CD4-positive, CD25-positive, alpha-beta regulatory T cell (primary cell): ENCODE results near the gene RYR3. TPM values are rescaled to one million over a fixed set of nuclear protein-coding genes. Genes with fewer than 3 reads are reported as not detected.

Experiments used
- ATAC-seq, 2 donors: fragments of 150-1000 bp; cut with Tn5 transposase; one replicate each; pipeline ENCODE4 v1.10.0; 2021; ENCODE audit warnings: low read depth in 2 of 2, moderate number of reproducible peaks in 2 of 2, moderate library complexity in 1 of 2
- DNase-seq, 3 donors: peaks; one replicate each; pipeline versions ENCODE4 v3.0.0 to v3.0.0-alpha.2; 2012 to 2022; ENCODE audit warnings: mixed read lengths in 1 of 3
- H3K27ac ChIP-seq: one replicate; pipeline ENCODE4 v1.7.0; 2013; ENCODE audit warnings: mild to moderate bottlenecking, low read length; ENCODE audit not compliant: insufficient read depth, poor library complexity, severe bottlenecking
- H3K27me3 ChIP-seq: one replicate; pipeline ENCODE4 v1.7.0; 2013; ENCODE audit warnings: low read length; ENCODE audit not compliant: control insufficient read depth, insufficient read depth
- H3K36me3 ChIP-seq: one replicate; pipeline ENCODE4 v1.7.0; 2013; ENCODE audit warnings: mild to moderate bottlenecking, low read length, moderate library complexity; ENCODE audit not compliant: control insufficient read depth, insufficient read depth
- H3K4me1 ChIP-seq: 2 replicates; pipeline ENCODE4 v1.7.0; 2013; ENCODE audit warnings: mild to moderate bottlenecking, low read length; ENCODE audit not compliant: insufficient read depth, control insufficient read depth, poor library complexity, severe bottlenecking
- H3K4me3 ChIP-seq: one replicate; pipeline ENCODE4 v1.7.0; 2013; ENCODE audit warnings: low read depth, mild to moderate bottlenecking, low read length, moderate library complexity
- H3K9me3 ChIP-seq, 2 experiments: 1 replicate in 1 of 2; 2 replicates in 1 of 2; pipeline ENCODE4 v1.7.0; 2013; ENCODE audit warnings: low read length in 2 of 2, mild to moderate bottlenecking in 1 of 2, moderate library complexity in 1 of 2; ENCODE audit not compliant: control insufficient read depth in 2 of 2
- H3K27ac Mint-ChIP-seq, 3 donors: one replicate each; pipeline ENCODE4 v1.8.0; 2020 to 2022; ENCODE audit warnings: mild to moderate bottlenecking in 3 of 3, mixed read lengths in 3 of 3, moderate library complexity in 2 of 3
- H3K27me3 Mint-ChIP-seq: one replicate; pipeline ENCODE4 v1.8.0; 2022; ENCODE audit warnings: mild to moderate bottlenecking, mixed read lengths
- H3K36me3 Mint-ChIP-seq: one replicate; pipeline ENCODE4 v1.8.0; 2020; ENCODE audit warnings: mixed read lengths
- H3K4me1 Mint-ChIP-seq, 4 donors: one replicate each; pipeline ENCODE4 v1.8.0; 2020 to 2022; ENCODE audit warnings: mixed read lengths in 4 of 4, mild to moderate bottlenecking in 1 of 4
- H3K4me3 Mint-ChIP-seq, 4 donors: one replicate each; pipeline ENCODE4 v1.8.0; 2020 to 2022; ENCODE audit warnings: mild to moderate bottlenecking in 4 of 4, mixed read lengths in 4 of 4, moderate library complexity in 3 of 4
- H3K9me3 Mint-ChIP-seq, 7 donors: one replicate each; pipeline ENCODE4 v1.8.0; 2020 to 2022; ENCODE audit warnings: mixed read lengths in 7 of 7, mild to moderate bottlenecking in 3 of 7, moderate library complexity in 2 of 7
- polyA plus RNA-seq, 4 donors: library from polyadenylated mRNA; unstranded; fragments of 300-500 nt; fragmentation: Illumina TruSeq; gene quantifications; one replicate each; pipeline ENCODE4 v1.2.3, GENCODE V29; 2021
- total RNA-seq: library from RNA; stranded (reverse); gene quantifications from one replicate; pipeline ENCODE4 v1.2.3, GENCODE V29; 2022

Gene RYR3
- total and polyA plus RNA-seq, 5 donors from 2014 or later = 0.05 to 0.19 (median 0.09) TPM; not detected in 1

GRCh38 chr15:33913459-33913858 lies 602.7 kb downstream of the RYR3 start:
- Histone ChIP-seq H3K4me3 (no peak overlapping the region), H3K9me3 (no peaks in the 10 kb centered on the region), H3K4me1 (no peaks in the 10 kb centered on the region), H3K36me3 (no peaks in the 10 kb centered on the region), H3K27me3 (no peaks in the 10 kb centered on the region), H3K27ac (no peak overlapping the region)
- ATAC-seq (no peak), DNase-seq (no peak)
- Mint-ChIP-seq H3K4me3 (no peak overlapping the region), H3K9me3 (peaks cover 0 to 2% (median 0%) of the 10 kb centered on the region in 7 donors), H3K36me3 (no peaks in the 10 kb centered on the region), H3K27ac (no peak overlapping the region), H3K4me1 (peaks cover 0 to 13% (median 2%) of the 10 kb centered on the region in 4 donors), H3K27me3 (no peaks in the 10 kb centered on the region)

Other genes starting within 250 kb of the RYR3 start
- 8.9 TPM for gene FMN1, start 116.3 kb upstream of the RYR3 start, total RNA-seq
- under 1 TPM in 2 of 4 donors, not detected in 2; 0.32 to 0.36 TPM for gene FMN1, start 116.3 kb upstream of the RYR3 start, polyA plus RNA-seq